Measurements from ENCODE around the gene NUCB1.

Gene NUCB1

DNA sequence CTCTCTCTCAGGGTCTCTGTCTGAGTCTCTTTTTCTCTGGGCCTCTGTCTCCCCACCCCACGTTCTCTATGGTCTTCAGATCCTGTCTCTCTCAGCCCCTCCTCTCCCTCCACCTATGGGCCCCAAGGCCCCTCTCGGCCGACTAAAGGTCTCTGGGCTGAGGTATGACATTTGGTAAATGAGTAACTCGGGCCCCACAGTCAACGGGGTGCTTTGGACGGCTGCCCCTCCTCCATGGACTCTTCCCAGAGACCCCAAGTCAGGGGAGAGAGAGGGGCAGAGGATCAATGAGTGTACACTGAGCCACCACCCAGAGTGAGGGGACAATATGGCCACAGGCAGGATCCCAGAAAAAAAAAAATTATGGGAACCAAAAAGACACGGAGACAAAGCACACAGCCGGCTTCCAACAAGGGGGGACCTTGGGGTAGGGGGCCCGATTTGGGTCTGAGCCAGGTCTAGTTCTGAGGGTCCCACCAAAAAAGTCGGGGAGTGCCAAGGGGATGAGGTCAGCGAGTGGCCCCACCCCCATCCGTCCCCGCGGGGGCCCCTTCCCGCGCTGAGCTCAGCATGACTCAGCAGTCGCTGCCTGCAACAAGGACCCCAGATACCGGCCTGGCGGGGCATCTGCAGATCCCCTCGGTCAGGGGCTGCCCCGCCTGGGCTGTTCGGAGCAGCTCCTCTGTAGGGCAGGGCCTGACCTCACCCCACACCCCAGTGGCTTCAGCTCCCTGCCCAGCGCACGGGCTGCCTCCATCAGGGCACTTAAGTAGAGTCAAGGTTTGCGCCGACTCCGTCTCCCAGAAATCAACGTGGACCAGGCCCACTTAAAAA, 63.5 kb downstream of the NUCB1 start:
- H3K9ac ChIP-seq: no peak overlapping the region
- H3K4me3 ChIP-seq (IDR thresholded peaks at IDR 0.05; ENCODE audit: insufficient read depth, low read depth, low read length): no peak overlapping the region
- H4K20me1 ChIP-seq (ENCODE audit: insufficient read depth): no peaks in the 10 kb centered on the region
- H3K79me2 ChIP-seq (ENCODE audit: insufficient read depth, low read depth): peaks cover 11% of the 10 kb centered on the region
- H3K27me3 ChIP-seq (ENCODE audit: insufficient read depth, low read depth): no peaks in the 10 kb centered on the region
- peaks cover 35% of the 10 kb centered on the region for H3K4me1 ChIP-seq (ENCODE audit: low read depth, poor library complexity, severe bottlenecking)
- no peaks in the 10 kb centered on the region for H3K36me3 ChIP-seq (ENCODE audit: insufficient read depth)
- H2AFZ ChIP-seq (ENCODE audit: low read depth): no peak overlapping the region
- TF ChIP-seq CTCF (conservative IDR thresholded peaks at IDR 0.05; ENCODE audit: low read depth, low read length): no peak
- no peak overlapping the region for H3K27ac ChIP-seq
- H3K4me2 ChIP-seq: no peak overlapping the region

GRCh38 chr19:48964205-48965039, 64.3 kb downstream of the NUCB1 start:
- no peak for TF ChIP-seq CTCF (conservative IDR thresholded peaks at IDR 0.05; ENCODE audit: low read depth, low read length)
- H3K4me1 ChIP-seq (ENCODE audit: low read depth, poor library complexity, severe bottlenecking): peaks cover 35% of the 10 kb centered on the region

GRCh38 chr19:48965040-48965805, 65.1 kb downstream of the NUCB1 start, which contains the start of gene FTL:
Gene FTL (plus strand): TSS chr19:48965309. CDS start chr19:48965508, 199 bp downstream.
- Histone ChIP-seq H3K9ac (peak within 1 kb of the TSS; percentile 67), H3K36me3 (ENCODE audit: insufficient read depth) (no peaks in the 10 kb centered on the region), H3K4me1 (ENCODE audit: low read depth, poor library complexity, severe bottlenecking) (peaks cover 39% of the 10 kb centered on the region), H2AFZ (ENCODE audit: low read depth) (peak within 1 kb of the TSS; percentile 43), H3K79me2 (ENCODE audit: insufficient read depth, low read depth) (peaks cover 11% of the 10 kb centered on the region), H3K4me2 (peak within 1 kb of the TSS; percentile 99), H3K4me3 (IDR thresholded peaks at IDR 0.05; ENCODE audit: insufficient read depth, low read depth, low read length) (no peak within 1 kb of the TSS), H3K27me3 (ENCODE audit: insufficient read depth, low read depth) (no peaks in the 10 kb centered on the region), H4K20me1 (ENCODE audit: insufficient read depth) (no peaks in the 10 kb centered on the region), H3K27ac (peak within 1 kb of the TSS; percentile 73)
- no peak for TF ChIP-seq CTCF (conservative IDR thresholded peaks at IDR 0.05; ENCODE audit: low read depth, low read length)

More at GRCh38 chr19:48964205-48965039, 64.3 kb downstream of the NUCB1 start:
- Histone ChIP-seq H3K79me2 (ENCODE audit: insufficient read depth, low read depth) (peaks cover 11% of the 10 kb centered on the region), H2AFZ (ENCODE audit: low read depth) (peak overlapping the region; percentile 20; the same call in 1 of the 2 replicates), H3K9ac (peak overlapping the region; percentile 34; the same call in 1 of the 2 replicates), H3K27me3 (ENCODE audit: insufficient read depth, low read depth) (no peaks in the 10 kb centered on the region), H3K4me2 (peak overlapping the region; percentile 87), H3K27ac (no peak overlapping the region), H3K36me3 (ENCODE audit: insufficient read depth) (no peaks in the 10 kb centered on the region), H3K4me3 (IDR thresholded peaks at IDR 0.05; ENCODE audit: insufficient read depth, low read depth, low read length) (no peak overlapping the region), H4K20me1 (ENCODE audit: insufficient read depth) (no peaks in the 10 kb centered on the region)
